ENCODE measurements around the gene ADH4.

ADH4 gene

DNA sequence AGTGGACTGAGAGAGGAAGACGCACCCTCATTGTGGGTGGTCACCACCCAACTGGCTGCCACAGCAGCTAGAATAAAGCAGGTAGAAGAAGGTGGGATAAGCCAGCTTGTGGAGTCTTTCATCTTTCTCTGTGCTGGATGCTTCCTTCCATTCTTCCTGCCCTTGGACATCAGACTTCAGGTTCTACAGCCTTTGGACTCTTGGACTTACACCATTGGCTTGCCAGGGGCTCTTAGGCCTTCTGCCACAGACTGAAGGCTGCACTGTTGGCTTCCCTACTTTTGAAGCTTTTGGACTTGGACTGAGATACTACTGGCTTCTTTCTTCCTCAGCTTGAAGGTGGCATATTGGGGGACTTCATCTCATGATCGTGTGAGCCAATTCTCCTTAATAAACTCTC, 41.5 kb upstream of the ADH4 start:
- TF ChIP-seq EZH2phosphoT487 (IDR thresholded peaks at IDR 0.05; ENCODE audit: low read length) (no peak), EZH2 (optimal IDR thresholded peaks at IDR 0.05; ENCODE audit: low read depth, low read length) (no peak), CTCF (IDR thresholded peaks at IDR 0.05; ENCODE audit: low read length) (no peak)
- no peaks in the 10 kb centered on the region for H3F3A ChIP-seq (ENCODE audit: insufficient read depth, low read length)
- H3K4me2 ChIP-seq (ENCODE audit: low read depth, low read length), result no peak overlapping the region
- no peaks in the 10 kb centered on the region for H3K9me2 ChIP-seq (replicated peaks; ENCODE audit: insufficient read depth, low read length)
- no peak overlapping the region for H2AFZ ChIP-seq (ENCODE audit: low read length)
- DNase-seq, result no peak
- no peaks in the 10 kb centered on the region for H4K20me1 ChIP-seq (ENCODE audit: insufficient read depth, low read length)
- H3K4me3 ChIP-seq (ENCODE audit: low read length), result no peak overlapping the region
- H3K79me2 ChIP-seq (ENCODE audit: low read length), result no peaks in the 10 kb centered on the region
- no peaks in the 10 kb centered on the region for H3K27me3 ChIP-seq (replicated peaks; ENCODE audit: insufficient read depth, low read length)
- H3K9me3 ChIP-seq (replicated peaks; ENCODE audit: insufficient read depth, low read length), result no peaks in the 10 kb centered on the region
- H3K36me3 ChIP-seq (replicated peaks; ENCODE audit: insufficient read depth, low read length), result no peaks in the 10 kb centered on the region
- H3K4me1 ChIP-seq (ENCODE audit: low read length), result no peaks in the 10 kb centered on the region
- H3K27ac ChIP-seq (ENCODE audit: low read length), result no peak overlapping the region
- H3K9ac ChIP-seq (ENCODE audit: low read length), result no peak overlapping the region

- DNase-seq, result no peak
- H3K9me3 ChIP-seq (replicated peaks; ENCODE audit: insufficient read depth, low read length), result no peaks in the 10 kb centered on the region
- H3K27ac ChIP-seq (ENCODE audit: low read length), result no peak overlapping the region
- no peak overlapping the region for H3K4me3 ChIP-seq (ENCODE audit: low read length)
- no peaks in the 10 kb centered on the region for H3K4me1 ChIP-seq (ENCODE audit: low read length)
- H3K4me2 ChIP-seq (ENCODE audit: low read depth, low read length), result no peak overlapping the region
- no peaks in the 10 kb centered on the region for H3K36me3 ChIP-seq (replicated peaks; ENCODE audit: insufficient read depth, low read length)
- H4K20me1 ChIP-seq (ENCODE audit: insufficient read depth, low read length), result no peaks in the 10 kb centered on the region
- H3K79me2 ChIP-seq (ENCODE audit: low read length), result no peaks in the 10 kb centered on the region
- no peaks in the 10 kb centered on the region for H3K27me3 ChIP-seq (replicated peaks; ENCODE audit: insufficient read depth, low read length)
- H3F3A ChIP-seq (ENCODE audit: insufficient read depth, low read length), result no peaks in the 10 kb centered on the region
- no peak overlapping the region for H2AFZ ChIP-seq (ENCODE audit: low read length)
- H3K9me2 ChIP-seq (replicated peaks; ENCODE audit: insufficient read depth, low read length), result no peaks in the 10 kb centered on the region
- TF ChIP-seq CTCF (IDR thresholded peaks at IDR 0.05; ENCODE audit: low read length), result no peak
- TF ChIP-seq EZH2 (optimal IDR thresholded peaks at IDR 0.05; ENCODE audit: low read depth, low read length), result no peak
- no peak for TF ChIP-seq EZH2phosphoT487 (IDR thresholded peaks at IDR 0.05; ENCODE audit: low read length)
- no peak overlapping the region for H3K9ac ChIP-seq (ENCODE audit: low read length)
Measured at GRCh38 chr4:99180382-99181070, 36.4 kb upstream of the ADH4 start.

DNA sequence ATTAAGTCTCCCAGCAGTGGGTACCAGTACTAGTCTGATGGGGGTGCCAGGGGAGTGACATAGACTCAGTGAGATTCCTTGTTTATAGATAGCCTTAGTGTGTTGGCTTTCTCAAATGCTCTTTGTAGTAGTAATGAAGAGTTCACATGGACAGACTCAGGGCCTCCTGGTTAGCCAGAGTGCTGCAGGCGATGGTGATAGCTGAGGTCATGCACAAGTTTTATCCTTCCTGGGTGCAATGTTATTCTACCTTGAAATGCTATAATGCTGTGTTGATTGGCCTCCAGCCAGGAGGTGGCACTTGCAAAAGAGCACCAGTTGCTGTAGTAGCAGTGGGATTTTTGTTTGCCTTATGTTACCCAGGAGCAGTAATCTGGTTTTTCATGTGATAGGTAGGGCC, 35.5 kb upstream of the ADH4 start:
- H3K79me2 ChIP-seq (ENCODE audit: low read length), result no peaks in the 10 kb centered on the region
- H3K9me2 ChIP-seq (replicated peaks; ENCODE audit: insufficient read depth, low read length), result no peaks in the 10 kb centered on the region
- no peak overlapping the region for H3K4me2 ChIP-seq (ENCODE audit: low read depth, low read length)
- no peak overlapping the region for H3K27ac ChIP-seq (ENCODE audit: low read length)
- no peaks in the 10 kb centered on the region for H3F3A ChIP-seq (ENCODE audit: insufficient read depth, low read length)
- no peaks in the 10 kb centered on the region for H3K4me1 ChIP-seq (ENCODE audit: low read length)
- H3K9ac ChIP-seq (ENCODE audit: low read length), result no peak overlapping the region
- no peak for DNase-seq
- H2AFZ ChIP-seq (ENCODE audit: low read length), result no peak overlapping the region
- no peaks in the 10 kb centered on the region for H3K27me3 ChIP-seq (replicated peaks; ENCODE audit: insufficient read depth, low read length)
- H3K9me3 ChIP-seq (replicated peaks; ENCODE audit: insufficient read depth, low read length), result no peaks in the 10 kb centered on the region
- no peaks in the 10 kb centered on the region for H3K36me3 ChIP-seq (replicated peaks; ENCODE audit: insufficient read depth, low read length)
- TF ChIP-seq CTCF (IDR thresholded peaks at IDR 0.05; ENCODE audit: low read length) (no peak), EZH2phosphoT487 (IDR thresholded peaks at IDR 0.05; ENCODE audit: low read length) (no peak), EZH2 (optimal IDR thresholded peaks at IDR 0.05; ENCODE audit: low read depth, low read length) (no peak)
- no peak overlapping the region for H3K4me3 ChIP-seq (ENCODE audit: low read length)
- H4K20me1 ChIP-seq (ENCODE audit: insufficient read depth, low read length), result no peaks in the 10 kb centered on the region

All from MM.1S (cell line).